HEK293 (cell line): ENCODE data around the gene ACTR3C.

Experiments used
- FEZF1 ChIP-seq: fragments of 450-650 bp; formaldehyde crosslinking; IDR thresholded peaks from 2 replicates; pipeline ENCODE4 v1.5.1; 2016; ENCODE audit warnings: missing biosample characterization, missing genetic modification characterization
- GLIS2 ChIP-seq: fragments of 450-650 bp; formaldehyde crosslinking; IDR thresholded peaks from 2 replicates; pipeline ENCODE4 v1.5.1; 2016; ENCODE audit warnings: missing biosample characterization, missing genetic modification characterization
- KLF7 ChIP-seq: fragments of 450-650 bp; formaldehyde crosslinking; IDR thresholded peaks from 2 replicates; pipeline ENCODE4 v1.5.1; 2016; ENCODE audit warnings: missing biosample characterization, missing genetic modification characterization, borderline replicate concordance
- ZFP37 ChIP-seq: fragments of 450-650 bp; formaldehyde crosslinking; IDR thresholded peaks from 2 replicates; pipeline ENCODE4 v1.5.1; 2016; ENCODE audit warnings: missing biosample characterization, missing genetic modification characterization
- ZNF121 ChIP-seq: fragments of 450-650 bp; formaldehyde crosslinking; IDR thresholded peaks from 2 replicates; pipeline ENCODE4 v1.5.1; 2016; ENCODE audit warnings: missing biosample characterization, missing genetic modification characterization
- ZNF132 ChIP-seq: fragments of 450-650 bp; formaldehyde crosslinking; IDR thresholded peaks from 2 replicates; pipeline ENCODE4 v1.5.1; 2017; ENCODE audit warnings: missing biosample characterization, missing genetic modification characterization, borderline replicate concordance
- ZNF157 ChIP-seq: fragments of 450-650 bp; formaldehyde crosslinking; IDR thresholded peaks from 2 replicates; pipeline ENCODE4 v1.5.1; 2016; ENCODE audit warnings: missing biosample characterization, missing genetic modification characterization
- ZNF23 ChIP-seq: fragments of 450-650 bp; formaldehyde crosslinking; IDR thresholded peaks from 2 replicates; pipeline ENCODE4 v1.5.1; 2016; ENCODE audit warnings: missing biosample characterization, missing genetic modification characterization, borderline replicate concordance
- ZNF239 ChIP-seq: fragments of 450-650 bp; formaldehyde crosslinking; IDR thresholded peaks from 2 replicates; pipeline ENCODE4 v1.5.1; 2016; ENCODE audit warnings: missing biosample characterization, missing genetic modification characterization
- ZNF266 ChIP-seq: fragments of 450-650 bp; formaldehyde crosslinking; IDR thresholded peaks from 2 replicates; pipeline ENCODE4 v1.5.1; 2016; ENCODE audit warnings: missing biosample characterization, missing genetic modification characterization, low read depth
- ZNF311 ChIP-seq: fragments of 450-650 bp; formaldehyde crosslinking; IDR thresholded peaks from 2 replicates; pipeline ENCODE4 v1.5.1; 2017; ENCODE audit warnings: missing biosample characterization, missing genetic modification characterization, borderline replicate concordance
- ZNF354C ChIP-seq: fragments of 450-650 bp; formaldehyde crosslinking; IDR thresholded peaks from 2 replicates; pipeline ENCODE4 v1.5.1; 2016; ENCODE audit warnings: missing biosample characterization, missing genetic modification characterization, low read depth, borderline replicate concordance
- ZNF391 ChIP-seq: fragments of 450-650 bp; formaldehyde crosslinking; IDR thresholded peaks from 2 replicates; pipeline ENCODE4 v1.5.1; 2016; ENCODE audit warnings: low read depth, missing biosample characterization, missing genetic modification characterization, borderline replicate concordance
- ZNF426 ChIP-seq: fragments of 450-650 bp; formaldehyde crosslinking; IDR thresholded peaks from 2 replicates; pipeline ENCODE4 v1.5.1; 2017; ENCODE audit warnings: missing biosample characterization, missing genetic modification characterization, mild to moderate bottlenecking, inconsistent platforms, moderate library complexity
- ZNF48 ChIP-seq: fragments of 450-650 bp; formaldehyde crosslinking; IDR thresholded peaks from 2 replicates; pipeline ENCODE4 v1.5.1; 2016; ENCODE audit warnings: missing biosample characterization, missing genetic modification characterization
- ZNF549 ChIP-seq: fragments of 450-650 bp; IDR thresholded peaks from 2 replicates; pipeline ENCODE4 v1.5.1; 2018; ENCODE audit warnings: missing biosample characterization, missing genetic modification characterization, mild to moderate bottlenecking, inconsistent platforms, moderate library complexity
- ZNF701 ChIP-seq: fragments of 450-650 bp; formaldehyde crosslinking; IDR thresholded peaks from 2 replicates; pipeline ENCODE4 v1.5.1; 2016; ENCODE audit warnings: missing biosample characterization, missing genetic modification characterization
- ZNF768 ChIP-seq: fragments of 450-650 bp; formaldehyde crosslinking; IDR thresholded peaks from 2 replicates; pipeline ENCODE4 v1.5.1; 2018; ENCODE audit warnings: missing biosample characterization, mild to moderate bottlenecking, missing genetic modification characterization
- ZNF837 ChIP-seq: fragments of 450-650 bp; formaldehyde crosslinking; IDR thresholded peaks from 2 replicates; pipeline ENCODE4 v1.5.1; 2016; ENCODE audit warnings: missing biosample characterization, missing genetic modification characterization
- TF ChIP-seq, protein P1 (sequence below): fragments of 450-650 bp; formaldehyde crosslinking; IDR thresholded peaks from 2 replicates; pipeline ENCODE4 v1.5.1; 2016; ENCODE audit warnings: missing biosample characterization, missing genetic modification characterization
- TF ChIP-seq, protein P2 (sequence below): fragments of 450-650 bp; formaldehyde crosslinking; IDR thresholded peaks from 2 replicates; pipeline ENCODE4 v1.5.1; 2016; ENCODE audit warnings: missing biosample characterization, missing genetic modification characterization, low read depth
- TF ChIP-seq, protein P3 (sequence below): fragments of 450-650 bp; formaldehyde crosslinking; IDR thresholded peaks from 2 replicates; pipeline ENCODE4 v1.5.1; 2017; ENCODE audit warnings: missing biosample characterization, missing genetic modification characterization
- TF ChIP-seq, protein P4 (sequence below): fragments of 450-650 bp; formaldehyde crosslinking; IDR thresholded peaks from 2 replicates; pipeline ENCODE4 v1.5.1; 2016; ENCODE audit warnings: missing biosample characterization, missing genetic modification characterization
- TF ChIP-seq, protein P5 (sequence below): fragments of 450-650 bp; formaldehyde crosslinking; IDR thresholded peaks from 2 replicates; pipeline ENCODE4 v1.5.1; 2017; ENCODE audit warnings: missing biosample characterization, missing genetic modification characterization
- TF ChIP-seq, protein P6 (sequence below): fragments of 450-650 bp; formaldehyde crosslinking; IDR thresholded peaks from 2 replicates; pipeline ENCODE4 v1.5.1; 2016; ENCODE audit warnings: missing biosample characterization, missing genetic modification characterization
- TF ChIP-seq, protein P7 (sequence below): fragments of 450-650 bp; formaldehyde crosslinking; IDR thresholded peaks from 2 replicates; pipeline ENCODE4 v1.5.1; 2016; ENCODE audit warnings: missing biosample characterization, missing genetic modification characterization

ACTR3C gene

DNA sequence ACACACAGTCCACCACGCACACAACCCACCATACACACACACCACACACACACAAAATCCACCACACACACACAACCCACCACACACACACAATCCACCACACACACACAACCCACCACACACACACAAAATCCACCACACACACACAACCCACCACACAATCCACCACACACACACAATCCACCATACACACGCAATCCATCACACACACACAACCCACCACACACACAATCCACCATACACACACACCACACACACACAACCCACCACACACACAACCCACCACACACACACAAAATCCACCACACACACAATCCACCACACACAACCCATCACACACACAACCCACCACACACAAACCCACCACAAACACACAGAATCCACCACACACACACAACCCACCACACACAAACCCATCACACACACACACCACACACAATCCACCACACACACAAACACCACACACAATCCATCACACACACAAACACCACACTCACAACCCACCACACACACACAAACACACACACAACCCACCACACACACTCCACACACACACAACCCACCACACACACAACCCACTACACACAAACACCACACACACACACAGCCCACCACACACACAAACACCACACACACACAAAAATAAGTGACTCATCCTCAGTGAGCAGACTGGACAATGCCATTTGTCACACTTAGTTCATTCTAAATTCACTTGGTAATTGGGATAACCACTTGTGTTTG lies 36.4 kb upstream of the ACTR3C start (continued):
- TF ChIP-seq, protein P1, sequence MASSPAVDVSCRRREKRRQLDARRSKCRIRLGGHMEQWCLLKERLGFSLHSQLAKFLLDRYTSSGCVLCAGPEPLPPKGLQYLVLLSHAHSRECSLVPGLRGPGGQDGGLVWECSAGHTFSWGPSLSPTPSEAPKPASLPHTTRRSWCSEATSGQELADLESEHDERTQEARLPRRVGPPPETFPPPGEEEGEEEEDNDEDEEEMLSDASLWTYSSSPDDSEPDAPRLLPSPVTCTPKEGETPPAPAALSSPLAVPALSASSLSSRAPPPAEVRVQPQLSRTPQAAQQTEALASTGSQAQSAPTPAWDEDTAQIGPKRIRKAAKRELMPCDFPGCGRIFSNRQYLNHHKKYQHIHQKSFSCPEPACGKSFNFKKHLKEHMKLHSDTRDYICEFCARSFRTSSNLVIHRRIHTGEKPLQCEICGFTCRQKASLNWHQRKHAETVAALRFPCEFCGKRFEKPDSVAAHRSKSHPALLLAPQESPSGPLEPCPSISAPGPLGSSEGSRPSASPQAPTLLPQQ (tag by site-specific recombination) = peak; percentile 20; the same call in 1 of the 2 replicates
- TF ChIP-seq ZNF266 (tag by site-specific recombination) (no peak), KLF7 (tag by site-specific recombination) (peak; percentile 64), ZFP37 (tag by site-specific recombination) (no peak), ZNF157 (tag by site-specific recombination) (peak; percentile 49; the same call in 1 of the 2 replicates), ZNF768 (no peak), FEZF1 (tag by site-specific recombination) (peak; percentile 80), ZNF837 (peak; percentile 82; the same call in 1 of the 2 replicates), ZNF239 (tag by site-specific recombination) (peak; percentile 95), ZNF549 (no peak), ZNF354C (no peak), ZNF311 (tag by site-specific recombination) (no peak; the same call in 1 of the 2 replicates), GLIS2 (tag by site-specific recombination) (no peak), ZNF121 (no peak), ZNF132 (tag by site-specific recombination) (no peak), ZNF701 (tag by site-specific recombination) (no peak), ZNF391 (peak; percentile 100), ZNF48 (tag by site-specific recombination) (no peak), ZNF23 (tag by site-specific recombination) (no peak), ZNF426 (tag by site-specific recombination) (no peak)
- TF ChIP-seq, protein P2, sequence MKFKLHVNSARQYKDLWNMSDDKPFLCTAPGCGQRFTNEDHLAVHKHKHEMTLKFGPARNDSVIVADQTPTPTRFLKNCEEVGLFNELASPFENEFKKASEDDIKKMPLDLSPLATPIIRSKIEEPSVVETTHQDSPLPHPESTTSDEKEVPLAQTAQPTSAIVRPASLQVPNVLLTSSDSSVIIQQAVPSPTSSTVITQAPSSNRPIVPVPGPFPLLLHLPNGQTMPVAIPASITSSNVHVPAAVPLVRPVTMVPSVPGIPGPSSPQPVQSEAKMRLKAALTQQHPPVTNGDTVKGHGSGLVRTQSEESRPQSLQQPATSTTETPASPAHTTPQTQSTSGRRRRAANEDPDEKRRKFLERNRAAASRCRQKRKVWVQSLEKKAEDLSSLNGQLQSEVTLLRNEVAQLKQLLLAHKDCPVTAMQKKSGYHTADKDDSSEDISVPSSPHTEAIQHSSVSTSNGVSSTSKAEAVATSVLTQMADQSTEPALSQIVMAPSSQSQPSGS (tag by site-specific recombination) = no peak
- TF ChIP-seq, protein P3, sequence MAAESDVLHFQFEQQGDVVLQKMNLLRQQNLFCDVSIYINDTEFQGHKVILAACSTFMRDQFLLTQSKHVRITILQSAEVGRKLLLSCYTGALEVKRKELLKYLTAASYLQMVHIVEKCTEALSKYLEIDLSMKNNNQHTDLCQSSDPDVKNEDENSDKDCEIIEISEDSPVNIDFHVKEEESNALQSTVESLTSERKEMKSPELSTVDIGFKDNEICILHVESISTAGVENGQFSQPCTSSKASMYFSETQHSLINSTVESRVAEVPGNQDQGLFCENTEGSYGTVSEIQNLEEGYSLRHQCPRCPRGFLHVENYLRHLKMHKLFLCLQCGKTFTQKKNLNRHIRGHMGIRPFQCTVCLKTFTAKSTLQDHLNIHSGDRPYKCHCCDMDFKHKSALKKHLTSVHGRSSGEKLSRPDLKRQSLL (tag by site-specific recombination) = no peak
- TF ChIP-seq, protein P4, sequence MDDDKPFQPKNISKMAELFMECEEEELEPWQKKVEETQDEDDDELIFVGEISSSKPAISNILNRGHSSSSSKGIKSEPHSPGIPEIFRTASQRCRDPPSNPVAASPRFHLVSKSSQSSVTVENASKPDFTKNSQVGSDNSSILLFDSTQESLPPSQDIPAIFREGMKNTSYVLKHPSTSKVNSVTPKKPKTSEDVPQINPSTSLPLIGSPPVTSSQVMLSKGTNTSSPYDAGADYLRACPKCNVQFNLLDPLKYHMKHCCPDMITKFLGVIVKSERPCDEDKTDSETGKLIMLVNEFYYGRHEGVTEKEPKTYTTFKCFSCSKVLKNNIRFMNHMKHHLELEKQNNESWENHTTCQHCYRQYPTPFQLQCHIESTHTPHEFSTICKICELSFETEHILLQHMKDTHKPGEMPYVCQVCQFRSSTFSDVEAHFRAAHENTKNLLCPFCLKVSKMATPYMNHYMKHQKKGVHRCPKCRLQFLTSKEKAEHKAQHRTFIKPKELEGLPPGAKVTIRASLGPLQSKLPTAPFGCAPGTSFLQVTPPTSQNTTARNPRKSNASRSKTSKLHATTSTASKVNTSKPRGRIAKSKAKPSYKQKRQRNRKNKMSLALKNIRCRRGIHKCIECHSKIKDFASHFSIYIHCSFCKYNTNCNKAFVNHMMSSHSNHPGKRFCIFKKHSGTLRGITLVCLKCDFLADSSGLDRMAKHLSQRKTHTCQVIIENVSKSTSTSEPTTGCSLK (tag by site-specific recombination) = no peak
- TF ChIP-seq, protein P5, sequence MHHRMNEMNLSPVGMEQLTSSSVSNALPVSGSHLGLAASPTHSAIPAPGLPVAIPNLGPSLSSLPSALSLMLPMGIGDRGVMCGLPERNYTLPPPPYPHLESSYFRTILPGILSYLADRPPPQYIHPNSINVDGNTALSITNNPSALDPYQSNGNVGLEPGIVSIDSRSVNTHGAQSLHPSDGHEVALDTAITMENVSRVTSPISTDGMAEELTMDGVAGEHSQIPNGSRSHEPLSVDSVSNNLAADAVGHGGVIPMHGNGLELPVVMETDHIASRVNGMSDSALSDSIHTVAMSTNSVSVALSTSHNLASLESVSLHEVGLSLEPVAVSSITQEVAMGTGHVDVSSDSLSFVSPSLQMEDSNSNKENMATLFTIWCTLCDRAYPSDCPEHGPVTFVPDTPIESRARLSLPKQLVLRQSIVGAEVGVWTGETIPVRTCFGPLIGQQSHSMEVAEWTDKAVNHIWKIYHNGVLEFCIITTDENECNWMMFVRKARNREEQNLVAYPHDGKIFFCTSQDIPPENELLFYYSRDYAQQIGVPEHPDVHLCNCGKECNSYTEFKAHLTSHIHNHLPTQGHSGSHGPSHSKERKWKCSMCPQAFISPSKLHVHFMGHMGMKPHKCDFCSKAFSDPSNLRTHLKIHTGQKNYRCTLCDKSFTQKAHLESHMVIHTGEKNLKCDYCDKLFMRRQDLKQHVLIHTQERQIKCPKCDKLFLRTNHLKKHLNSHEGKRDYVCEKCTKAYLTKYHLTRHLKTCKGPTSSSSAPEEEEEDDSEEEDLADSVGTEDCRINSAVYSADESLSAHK = peak; percentile 68; the same call in 1 of the 2 replicates
- TF ChIP-seq, protein P6, sequence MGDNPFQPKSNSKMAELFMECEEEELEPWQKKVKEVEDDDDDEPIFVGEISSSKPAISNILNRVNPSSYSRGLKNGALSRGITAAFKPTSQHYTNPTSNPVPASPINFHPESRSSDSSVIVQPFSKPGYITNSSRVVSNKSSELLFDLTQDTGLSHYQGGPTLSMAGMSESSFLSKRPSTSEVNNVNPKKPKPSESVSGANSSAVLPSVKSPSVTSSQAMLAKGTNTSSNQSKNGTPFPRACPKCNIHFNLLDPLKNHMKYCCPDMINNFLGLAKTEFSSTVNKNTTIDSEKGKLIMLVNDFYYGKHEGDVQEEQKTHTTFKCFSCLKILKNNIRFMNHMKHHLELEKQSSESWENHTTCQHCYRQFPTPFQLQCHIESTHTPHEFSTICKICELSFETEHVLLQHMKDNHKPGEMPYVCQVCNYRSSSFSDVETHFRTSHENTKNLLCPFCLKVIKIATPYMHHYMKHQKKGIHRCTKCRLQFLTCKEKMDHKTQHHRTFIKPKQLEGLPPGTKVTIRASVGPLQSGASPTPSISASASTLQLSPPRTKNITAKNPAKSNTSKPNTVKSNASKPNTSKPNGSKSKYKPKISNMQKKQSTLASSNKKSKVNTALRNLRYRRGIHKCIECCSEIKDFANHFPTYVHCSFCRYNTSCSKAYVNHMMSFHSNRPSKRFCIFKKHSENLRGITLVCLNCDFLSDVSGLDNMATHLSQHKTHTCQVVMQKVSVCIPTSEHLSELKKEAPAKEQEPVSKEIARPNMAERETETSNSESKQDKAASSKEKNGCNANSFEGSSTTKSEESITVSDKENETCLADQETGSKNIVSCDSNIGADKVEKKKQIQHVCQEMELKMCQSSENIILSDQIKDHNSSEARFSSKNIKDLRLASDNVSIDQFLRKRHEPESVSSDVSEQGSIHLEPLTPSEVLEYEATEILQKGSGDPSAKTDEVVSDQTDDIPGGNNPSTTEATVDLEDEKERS (tag by site-specific recombination) = no peak
- TF ChIP-seq, protein P7, sequence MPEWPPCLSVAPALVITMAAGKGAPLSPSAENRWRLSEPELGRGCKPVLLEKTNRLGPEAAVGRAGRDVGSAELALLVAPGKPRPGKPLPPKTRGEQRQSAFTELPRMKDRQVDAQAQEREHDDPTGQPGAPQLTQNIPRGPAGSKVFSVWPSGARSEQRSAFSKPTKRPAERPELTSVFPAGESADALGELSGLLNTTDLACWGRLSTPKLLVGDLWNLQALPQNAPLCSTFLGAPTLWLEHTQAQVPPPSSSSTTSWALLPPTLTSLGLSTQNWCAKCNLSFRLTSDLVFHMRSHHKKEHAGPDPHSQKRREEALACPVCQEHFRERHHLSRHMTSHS (tag by site-specific recombination) = no peak
